Measurements from ENCODE around the gene AKAP6. TPM values are rescaled to one million over a fixed set of nuclear protein-coding genes. Genes with fewer than 3 reads are reported as not detected.

AKAP6 gene
- total and polyA plus RNA-seq, 12 donors, result 0.71 to 24.7 (median 8.1) TPM

DNA sequence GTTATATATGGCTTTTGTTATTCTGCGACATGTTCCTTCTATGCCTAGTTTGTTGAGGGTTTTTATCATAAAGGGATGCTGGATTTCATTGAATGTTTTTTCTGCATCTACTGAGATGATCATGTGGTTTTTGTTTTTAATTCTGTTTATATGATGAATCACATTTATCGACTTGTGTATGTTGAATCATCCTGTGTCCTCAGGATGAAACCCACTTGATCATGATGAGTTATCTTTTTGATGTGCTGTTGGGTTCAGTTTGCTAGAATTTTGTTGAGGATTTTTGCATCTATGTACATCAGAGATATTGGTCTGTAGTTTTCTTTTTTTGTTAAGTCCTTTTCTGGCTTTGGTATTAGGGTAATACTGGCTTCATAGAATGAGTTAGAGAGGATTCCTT is 291.2 kb downstream of the AKAP6 start:
- DNase-seq, result no peak
- H3K9me3 ChIP-seq (replicated peaks in 1 of 3), result no peaks in the 10 kb centered on the region
- no peaks in the 10 kb centered on the region for H3K36me3 ChIP-seq (replicated peaks in 1 of 2)
- H3K4me1 ChIP-seq (replicated peaks in 1 of 2), result no peaks in the 10 kb centered on the region
- TF ChIP-seq POLR2A (IDR thresholded peaks at IDR 0.05), result no peak
- TF ChIP-seq, protein P1, sequence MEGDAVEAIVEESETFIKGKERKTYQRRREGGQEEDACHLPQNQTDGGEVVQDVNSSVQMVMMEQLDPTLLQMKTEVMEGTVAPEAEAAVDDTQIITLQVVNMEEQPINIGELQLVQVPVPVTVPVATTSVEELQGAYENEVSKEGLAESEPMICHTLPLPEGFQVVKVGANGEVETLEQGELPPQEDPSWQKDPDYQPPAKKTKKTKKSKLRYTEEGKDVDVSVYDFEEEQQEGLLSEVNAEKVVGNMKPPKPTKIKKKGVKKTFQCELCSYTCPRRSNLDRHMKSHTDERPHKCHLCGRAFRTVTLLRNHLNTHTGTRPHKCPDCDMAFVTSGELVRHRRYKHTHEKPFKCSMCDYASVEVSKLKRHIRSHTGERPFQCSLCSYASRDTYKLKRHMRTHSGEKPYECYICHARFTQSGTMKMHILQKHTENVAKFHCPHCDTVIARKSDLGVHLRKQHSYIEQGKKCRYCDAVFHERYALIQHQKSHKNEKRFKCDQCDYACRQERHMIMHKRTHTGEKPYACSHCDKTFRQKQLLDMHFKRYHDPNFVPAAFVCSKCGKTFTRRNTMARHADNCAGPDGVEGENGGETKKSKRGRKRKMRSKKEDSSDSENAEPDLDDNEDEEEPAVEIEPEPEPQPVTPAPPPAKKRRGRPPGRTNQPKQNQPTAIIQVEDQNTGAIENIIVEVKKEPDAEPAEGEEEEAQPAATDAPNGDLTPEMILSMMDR (IDR thresholded peaks at IDR 0.05), result no peak
- H3K4me3 ChIP-seq, result no peak overlapping the region
- 72 to 80% (median 74%) methylated on average over 2 of the region's 2 CpGs for WGBS, 4 donors
- intact Hi-C loops (cut with DNase I), result no loop called here
- H3K27ac ChIP-seq, result no peak overlapping the region
- H3K27me3 ChIP-seq, result no peaks in the 10 kb centered on the region

GRCh38 chr14:32620724-32621123 is 291.6 kb downstream of the AKAP6 start:
- 63 to 78% (median 73%) methylated on average over 1 of the region's 1 CpG for WGBS, 4 donors
- no peak for TF ChIP-seq POLR2A (IDR thresholded peaks at IDR 0.05)
- TF ChIP-seq, protein P1 (IDR thresholded peaks at IDR 0.05), result no peak
- Histone ChIP-seq H3K9me3 (replicated peaks in 1 of 3) (no peaks in the 10 kb centered on the region), H3K27ac (no peak overlapping the region), H3K4me3 (no peak overlapping the region), H3K27me3 (no peaks in the 10 kb centered on the region), H3K4me1 (replicated peaks in 1 of 2) (no peaks in the 10 kb centered on the region), H3K36me3 (replicated peaks in 1 of 2) (no peaks in the 10 kb centered on the region)
- no peak for DNase-seq
- intact Hi-C loops (cut with DNase I), result no loop called here

- Histone ChIP-seq H3K27ac (no peak overlapping the region), H3K27me3 (no peaks in the 10 kb centered on the region), H3K36me3 (replicated peaks in 1 of 2) (no peaks in the 10 kb centered on the region), H3K9me3 (replicated peaks in 1 of 3) (no peaks in the 10 kb centered on the region), H3K4me1 (replicated peaks in 1 of 2) (no peaks in the 10 kb centered on the region), H3K4me3 (no peak overlapping the region)
- 84 to 94% (median 90%) methylated on average over 1 of the region's 1 CpG for WGBS, 4 donors
- intact Hi-C loops (cut with DNase I), result no loop called here
- TF ChIP-seq POLR2A (IDR thresholded peaks at IDR 0.05), result no peak
- TF ChIP-seq, protein P1 (IDR thresholded peaks at IDR 0.05), result no peak
- DNase-seq, result no peak
Observed at GRCh38 chr14:32621585-32621984, 292.5 kb downstream of the AKAP6 start.

- 81 to 92% (median 87%) methylated on average over 3 of the region's 3 CpGs for whole genome bisulfite sequencing, 4 donors
- no peaks in the 10 kb centered on the region for H3K27me3 ChIP-seq
- TF ChIP-seq, protein P1 (IDR thresholded peaks at IDR 0.05), result no peak
- no peak for TF ChIP-seq POLR2A (IDR thresholded peaks at IDR 0.05)
- no peak overlapping the region for H3K27ac ChIP-seq
- H3K4me3 ChIP-seq, result no peak overlapping the region
- no peaks in the 10 kb centered on the region for H3K36me3 ChIP-seq (replicated peaks in 1 of 2)
- intact Hi-C loops (cut with DNase I), result no loop called here
- no peak for DNase-seq
- no peaks in the 10 kb centered on the region for H3K4me1 ChIP-seq (replicated peaks in 1 of 2)
- H3K9me3 ChIP-seq (replicated peaks in 1 of 3), result no peaks in the 10 kb centered on the region
Observed at GRCh38 chr14:32622742-32623141, 293.6 kb downstream of the AKAP6 start.

Data from adrenal gland (tissue), 12 donors.